ENCODE results near the gene CSRP2.

Gene CSRP2

GRCh38 chr12:76879710-76880518, 1.1 kb upstream of the CSRP2 start:
- no peaks in the 10 kb centered on the region for H3K27me3 Mint-ChIP-seq (ENCODE audit: low read depth, poor library complexity)
- peak; percentile 7 for TF ChIP-seq CTCF (IDR thresholded peaks at IDR 0.05)
- H3K36me3 Mint-ChIP-seq (ENCODE audit: low read depth), result peaks cover 5% of the 10 kb centered on the region
- DNase-seq, result peak; percentile 50
- H3K4me3 Mint-ChIP-seq, result peak overlapping the region; percentile 90
- H3K9me3 Mint-ChIP-seq, result peaks cover 4% of the 10 kb centered on the region
- peaks cover 57% of the 10 kb centered on the region for H3K4me1 Mint-ChIP-seq
- peak overlapping the region; percentile 97 for H3K27ac Mint-ChIP-seq

GRCh38 chr12:76878099-76878898, 520 bp downstream of the CSRP2 start:
- H3K36me3 Mint-ChIP-seq (ENCODE audit: low read depth), result peaks cover 19% of the 10 kb centered on the region
- H3K4me1 Mint-ChIP-seq, result peaks cover 68% of the 10 kb centered on the region
- H3K27ac Mint-ChIP-seq, result peak overlapping the region; percentile 95
- TF ChIP-seq CTCF (IDR thresholded peaks at IDR 0.05), result peak; percentile 42
- H3K9me3 Mint-ChIP-seq, result peaks cover 4% of the 10 kb centered on the region
- no peaks in the 10 kb centered on the region for H3K27me3 Mint-ChIP-seq (ENCODE audit: low read depth, poor library complexity)
- peak; percentile 60 for DNase-seq
- peak overlapping the region; percentile 96 for H3K4me3 Mint-ChIP-seq

GRCh38 chr12:76876696-76877229, 2.1 kb downstream of the CSRP2 start:
- Mint-ChIP-seq H3K4me1 (peaks cover 73% of the 10 kb centered on the region), H3K36me3 (ENCODE audit: low read depth) (peaks cover 34% of the 10 kb centered on the region), H3K27me3 (ENCODE audit: low read depth, poor library complexity) (no peaks in the 10 kb centered on the region), H3K27ac (no peak overlapping the region), H3K9me3 (peaks cover 8% of the 10 kb centered on the region), H3K4me3 (peak overlapping the region; percentile 96)
- TF ChIP-seq CTCF (IDR thresholded peaks at IDR 0.05), result no peak
- no peak for DNase-seq

- Mint-ChIP-seq H3K36me3 (ENCODE audit: low read depth) (peaks cover 54% of the 10 kb centered on the region), H3K27me3 (ENCODE audit: low read depth, poor library complexity) (no peaks in the 10 kb centered on the region), H3K9me3 (peaks cover 15% of the 10 kb centered on the region), H3K4me3 (no peak overlapping the region), H3K4me1 (peaks cover 68% of the 10 kb centered on the region), H3K27ac (peak overlapping the region; percentile 50)
- no peak for TF ChIP-seq CTCF (IDR thresholded peaks at IDR 0.05)
- DNase-seq, result no peak
Observed at GRCh38 chr12:76874491-76875190, 4.2 kb downstream of the CSRP2 start.

- Mint-ChIP-seq H3K4me1 (peaks cover 70% of the 10 kb centered on the region), H3K27ac (no peak overlapping the region), H3K9me3 (peaks cover 20% of the 10 kb centered on the region), H3K36me3 (ENCODE audit: low read depth) (peaks cover 60% of the 10 kb centered on the region), H3K27me3 (ENCODE audit: low read depth, poor library complexity) (no peaks in the 10 kb centered on the region), H3K4me3 (no peak overlapping the region)
- no peak for TF ChIP-seq CTCF (IDR thresholded peaks at IDR 0.05)
- DNase-seq, result no peak
Observed at GRCh38 chr12:76874027-76874426, 4.8 kb downstream of the CSRP2 start.
